GM19023 (cell line): ENCODE results near the gene SYNGR4.

Experiments used
- ATAC-seq: cut with Tn5 transposase; IDR thresholded peaks from one replicate; pipeline ENCODE4 v1.9.1; 2021; ENCODE audit warnings: mild to moderate bottlenecking, moderate library complexity; ENCODE audit not compliant: unreplicated experiment

SYNGR4 gene

DNA sequence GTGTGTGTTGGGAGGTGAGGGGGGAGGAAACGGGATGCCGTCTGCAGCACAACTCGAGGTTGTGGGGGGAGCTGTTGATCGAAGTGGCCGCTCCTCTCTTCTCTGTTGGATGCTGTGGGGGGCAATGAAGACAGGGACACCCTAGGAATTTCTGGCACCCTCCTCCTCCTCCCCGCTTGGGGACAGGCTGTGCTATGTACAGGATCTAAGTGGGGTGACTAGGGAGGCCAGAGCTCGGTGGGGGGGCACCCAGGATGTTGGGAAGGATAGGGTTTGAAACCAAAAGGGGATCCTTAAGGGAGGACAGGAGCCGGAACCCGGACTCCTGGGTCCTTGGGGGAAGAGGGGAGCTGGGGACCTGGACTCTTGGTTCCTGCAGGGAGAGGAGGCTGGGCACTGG is 31.3 kb downstream of the SYNGR4 start:
- no peak for ATAC-seq

DNA sequence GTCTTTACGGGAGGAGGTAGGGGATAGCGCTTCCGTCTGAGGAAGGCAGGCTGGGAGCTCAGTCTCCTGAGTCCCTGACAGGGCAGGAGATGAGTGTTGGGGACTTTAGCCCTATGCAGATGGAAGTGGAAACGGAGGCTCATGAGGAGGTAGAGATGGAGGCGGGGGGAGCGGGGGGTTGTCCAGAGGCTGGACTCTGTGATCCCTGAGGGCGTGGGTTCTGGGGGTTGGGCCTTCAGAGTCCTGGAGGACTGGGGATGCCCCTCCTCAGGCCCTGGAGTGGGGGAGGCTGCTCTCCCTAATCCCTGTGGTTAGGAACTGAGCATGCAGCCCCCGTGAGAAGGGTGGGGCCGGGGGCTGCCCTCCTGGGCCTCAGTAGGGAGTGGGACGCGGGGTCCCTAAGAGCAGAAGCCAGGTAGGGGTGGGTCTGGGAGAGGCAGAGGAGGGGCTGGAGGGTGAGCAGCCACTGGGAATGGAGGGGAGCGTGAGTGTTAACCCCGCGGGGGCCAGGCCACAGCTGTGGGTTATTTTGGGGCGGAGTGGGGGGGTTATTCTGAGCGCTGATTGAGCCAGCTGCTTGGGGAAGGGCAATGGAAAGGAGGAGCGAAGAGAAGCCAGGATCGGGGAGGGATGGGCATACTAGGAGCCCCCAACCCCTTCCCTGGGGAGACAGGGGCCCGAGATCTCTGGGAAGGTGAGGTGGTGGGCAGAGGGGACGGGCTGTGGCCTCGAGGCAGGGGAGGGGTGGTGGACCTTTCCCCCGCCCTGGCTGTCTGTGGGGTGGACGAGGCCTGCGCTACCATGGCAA is 32.1 kb downstream of the SYNGR4 start:
- no peak for ATAC-seq

GRCh38 chr19:48396824-48397176 is 32.6 kb downstream of the SYNGR4 start:
- no peak for ATAC-seq

GRCh38 chr19:48397263-48398101 is 33.3 kb downstream of the SYNGR4 start:
- ATAC-seq, result no peak

DNA sequence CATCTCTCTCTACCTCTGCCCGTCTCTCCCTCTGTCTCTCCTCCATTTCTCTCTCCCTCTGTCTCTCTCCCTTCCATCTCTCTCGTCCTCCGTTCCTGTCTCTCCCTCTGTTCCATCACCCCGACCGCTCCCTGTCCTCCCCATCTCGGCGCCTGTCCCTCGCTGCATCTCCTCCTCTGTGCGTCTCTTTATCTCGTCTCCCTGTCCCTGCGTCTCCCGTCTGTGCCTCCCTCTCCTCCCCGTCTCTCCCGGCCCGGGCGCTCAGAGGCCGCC is 33.9 kb downstream of the SYNGR4 start:
- no peak for ATAC-seq

DNA sequence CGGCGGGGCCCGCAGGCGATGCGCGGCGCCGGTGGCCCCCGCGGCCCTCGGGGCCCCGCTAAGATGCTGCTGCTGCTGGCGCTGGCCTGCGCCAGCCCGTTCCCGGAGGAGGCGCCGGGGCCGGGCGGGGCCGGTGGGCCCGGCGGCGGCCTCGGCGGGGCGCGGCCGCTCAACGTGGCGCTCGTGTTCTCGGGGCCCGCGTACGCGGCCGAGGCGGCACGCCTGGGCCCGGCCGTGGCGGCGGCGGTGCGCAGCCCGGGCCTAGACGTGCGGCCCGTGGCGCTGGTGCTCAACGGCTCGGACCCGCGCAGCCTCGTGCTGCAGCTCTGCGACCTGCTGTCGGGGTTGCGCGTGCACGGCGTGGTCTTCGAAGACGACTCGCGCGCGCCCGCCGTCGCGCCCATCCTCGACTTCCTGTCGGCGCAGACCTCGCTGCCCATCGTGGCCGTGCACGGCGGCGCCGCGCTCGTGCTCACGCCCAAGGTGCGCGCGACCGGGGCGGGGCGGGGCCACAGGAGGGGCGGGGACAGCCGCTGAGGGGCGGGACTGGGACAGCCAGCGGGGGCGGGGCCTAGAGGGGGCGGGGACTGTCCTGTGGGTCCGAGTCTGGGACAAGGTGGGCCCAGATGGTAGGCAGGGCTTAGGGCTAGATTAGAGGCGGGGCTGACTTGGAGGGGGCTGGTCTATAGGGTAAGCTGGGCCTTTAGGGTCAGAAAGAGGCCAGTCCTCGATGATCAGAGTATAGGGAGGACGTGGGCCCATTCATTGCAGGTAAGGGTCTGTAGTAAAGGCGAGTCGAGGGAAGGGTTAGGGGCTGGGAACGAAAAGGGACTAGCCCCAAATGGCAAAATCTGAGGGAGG is 34.4 kb downstream of the SYNGR4 start:
- no peak for ATAC-seq

DNA sequence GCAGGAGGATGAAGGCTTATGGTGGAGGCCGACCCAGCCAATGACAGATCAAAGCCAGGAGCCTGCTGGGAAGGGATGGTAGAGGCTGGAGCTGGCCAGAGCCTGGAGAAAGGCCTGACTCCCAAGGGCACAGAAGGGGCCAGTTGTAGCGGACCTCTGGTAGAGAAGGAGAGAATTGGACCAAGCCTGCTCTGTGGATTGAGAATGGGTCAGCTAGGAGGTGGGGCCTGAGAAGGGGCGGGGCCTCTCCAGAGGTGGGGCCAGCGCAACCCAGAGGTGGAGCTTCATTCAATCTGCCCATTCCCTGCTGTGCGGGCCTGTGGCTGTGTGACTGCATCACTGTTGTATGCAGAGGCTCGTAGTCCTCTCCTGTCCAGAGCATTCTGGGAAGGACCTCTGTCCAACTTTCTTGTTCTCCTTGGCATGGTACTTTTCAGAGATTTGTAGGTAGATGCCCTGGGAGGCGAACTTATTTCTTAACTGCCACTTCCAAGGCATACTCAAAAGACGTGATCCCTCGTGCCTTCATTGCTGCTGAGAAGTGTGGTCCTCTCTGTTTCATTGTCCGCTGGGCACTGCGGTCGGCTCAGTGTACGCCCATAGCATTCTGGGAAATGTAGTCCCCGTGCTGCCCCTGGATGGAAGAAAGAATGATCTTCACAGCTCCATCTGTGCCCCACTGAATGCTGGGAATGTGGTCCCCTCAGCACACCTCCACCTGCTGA is 36.0 kb downstream of the SYNGR4 start:
- ATAC-seq, result no peak

DNA sequence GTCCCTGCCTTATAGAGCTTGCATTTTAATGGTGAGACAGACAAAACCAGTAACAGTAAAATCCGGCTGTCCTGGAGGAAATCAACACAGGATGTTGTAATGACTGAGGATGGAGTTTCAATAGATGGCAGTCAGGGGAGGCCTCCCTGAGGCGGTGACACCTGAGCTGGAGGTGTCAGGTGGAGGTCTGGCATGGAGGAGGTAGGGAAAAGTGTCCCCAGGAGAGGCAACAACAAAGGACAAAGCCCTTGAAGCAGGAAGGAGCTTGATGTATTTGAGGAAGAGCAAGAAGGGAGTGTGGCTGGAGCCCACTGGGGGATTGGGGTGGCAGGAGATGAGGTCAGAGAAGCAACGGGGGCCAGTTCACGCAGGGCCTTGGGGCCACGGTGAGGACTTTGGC is 37.1 kb downstream of the SYNGR4 start:
- ATAC-seq, result no peak

DNA sequence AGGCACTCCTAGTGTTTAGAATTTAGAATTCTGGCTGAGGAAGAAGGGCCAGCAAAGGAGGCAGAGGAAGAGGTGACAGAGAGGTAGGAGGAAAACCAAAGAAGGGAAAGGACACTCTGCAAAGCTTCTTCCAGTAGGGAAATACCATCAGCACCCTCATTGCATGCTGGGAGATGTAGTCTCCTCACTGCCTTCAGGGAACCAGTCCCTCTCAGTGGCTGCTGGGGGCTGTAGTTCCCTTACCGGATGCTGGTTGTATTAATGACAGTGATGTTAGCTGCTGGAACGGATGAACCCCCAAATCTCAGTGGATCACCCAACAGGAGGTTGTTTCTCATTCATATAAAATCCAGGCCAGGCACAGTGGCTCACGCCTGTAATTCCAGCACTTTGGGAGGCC is 39.4 kb downstream of the SYNGR4 start:
- no peak for ATAC-seq

DNA sequence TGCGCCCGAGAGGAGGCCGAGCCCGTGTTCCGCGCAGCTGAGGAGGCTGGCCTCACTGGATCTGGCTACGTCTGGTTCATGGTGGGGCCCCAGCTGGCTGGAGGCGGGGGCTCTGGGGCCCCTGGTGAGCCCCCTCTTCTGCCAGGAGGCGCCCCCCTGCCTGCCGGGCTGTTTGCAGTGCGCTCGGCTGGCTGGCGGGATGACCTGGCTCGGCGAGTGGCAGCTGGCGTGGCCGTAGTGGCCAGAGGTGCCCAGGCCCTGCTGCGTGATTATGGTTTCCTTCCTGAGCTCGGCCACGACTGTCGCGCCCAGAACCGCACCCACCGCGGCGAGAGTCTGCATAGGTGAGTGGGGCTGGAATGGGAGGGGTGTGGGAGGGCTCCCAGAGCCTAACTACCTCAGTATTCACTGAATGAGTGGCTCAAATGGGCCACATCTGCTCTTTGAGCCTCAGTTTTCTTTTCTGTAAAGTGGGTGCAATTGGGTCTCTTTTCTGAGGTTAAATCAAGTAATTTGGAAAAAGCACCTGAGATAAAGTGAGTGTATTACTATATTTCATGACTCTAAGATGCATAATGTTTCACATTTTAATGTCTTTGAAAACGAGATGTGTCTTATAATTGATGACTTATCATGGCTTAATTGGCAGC is 41.0 kb downstream of the SYNGR4 start:
- ATAC-seq, result no peak

DNA sequence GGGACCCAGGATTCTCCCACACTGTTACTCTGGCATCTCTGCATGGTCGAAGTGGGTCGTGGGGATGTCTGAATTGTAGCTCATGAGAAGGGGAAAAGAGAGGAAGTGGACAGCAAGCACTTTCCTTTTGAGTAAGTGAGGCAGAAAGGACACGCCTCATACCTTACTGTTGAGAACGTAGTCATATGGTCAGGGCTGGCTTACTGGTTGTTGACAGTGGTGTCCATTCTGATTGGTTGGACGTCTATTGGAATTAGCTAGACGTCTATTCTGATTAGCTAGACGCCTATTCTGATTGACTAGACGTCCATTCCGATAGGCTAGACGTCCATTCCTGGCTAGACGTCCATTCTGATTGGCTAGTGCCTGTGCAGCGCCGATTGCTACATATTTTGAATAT is 41.7 kb downstream of the SYNGR4 start:
- no peak for ATAC-seq

DNA sequence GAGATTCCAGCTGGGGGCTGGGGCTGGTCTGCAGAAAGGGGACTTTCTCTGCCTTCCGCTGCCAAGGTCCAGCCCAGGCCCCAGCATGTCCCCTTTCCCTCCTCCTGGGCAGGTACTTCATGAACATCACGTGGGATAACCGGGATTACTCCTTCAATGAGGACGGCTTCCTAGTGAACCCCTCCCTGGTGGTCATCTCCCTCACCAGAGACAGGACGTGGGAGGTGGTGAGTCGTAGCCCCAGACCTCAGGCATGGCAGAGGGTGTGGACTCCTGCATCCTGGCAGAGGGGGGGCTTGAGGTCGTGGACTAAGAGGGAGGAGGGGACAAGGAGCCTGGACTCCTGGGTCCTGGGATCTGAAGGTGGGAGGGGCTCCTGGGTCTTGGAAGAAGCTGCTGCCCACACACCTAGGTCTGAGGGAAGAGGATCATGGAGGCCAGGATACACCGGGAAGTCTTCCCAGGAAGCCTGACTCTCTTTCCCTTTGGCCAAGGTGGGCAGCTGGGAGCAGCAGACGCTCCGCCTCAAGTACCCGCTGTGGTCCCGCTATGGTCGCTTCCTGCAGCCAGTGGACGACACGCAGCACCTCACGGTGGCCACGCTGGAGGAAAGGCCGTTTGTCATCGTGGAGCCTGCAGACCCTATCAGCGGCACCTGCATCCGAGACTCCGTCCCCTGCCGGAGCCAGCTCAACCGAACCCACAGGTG is 49.9 kb downstream of the SYNGR4 start:
- ATAC-seq, result no peak

DNA sequence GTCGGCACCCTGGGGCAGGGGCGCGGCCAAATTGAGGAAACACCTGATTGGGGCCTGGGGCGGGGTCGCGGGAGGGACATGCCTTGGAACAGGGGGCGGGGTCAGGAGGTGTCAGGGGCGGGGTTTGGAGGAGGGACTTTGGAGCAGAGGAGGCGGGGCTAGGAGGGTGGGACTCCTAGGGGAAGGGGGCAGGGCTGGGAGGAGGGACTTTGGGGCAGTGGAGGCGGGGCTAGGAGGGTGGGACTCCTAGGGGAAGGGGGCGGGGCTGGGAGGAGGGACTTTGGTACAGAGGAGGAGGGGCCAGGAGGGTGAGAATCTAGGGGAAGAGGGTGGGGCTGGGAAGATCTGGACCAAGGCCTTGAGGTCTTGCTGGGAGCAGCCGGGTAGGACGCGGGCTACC is 51.2 kb downstream of the SYNGR4 start:
- ATAC-seq, result no peak

DNA sequence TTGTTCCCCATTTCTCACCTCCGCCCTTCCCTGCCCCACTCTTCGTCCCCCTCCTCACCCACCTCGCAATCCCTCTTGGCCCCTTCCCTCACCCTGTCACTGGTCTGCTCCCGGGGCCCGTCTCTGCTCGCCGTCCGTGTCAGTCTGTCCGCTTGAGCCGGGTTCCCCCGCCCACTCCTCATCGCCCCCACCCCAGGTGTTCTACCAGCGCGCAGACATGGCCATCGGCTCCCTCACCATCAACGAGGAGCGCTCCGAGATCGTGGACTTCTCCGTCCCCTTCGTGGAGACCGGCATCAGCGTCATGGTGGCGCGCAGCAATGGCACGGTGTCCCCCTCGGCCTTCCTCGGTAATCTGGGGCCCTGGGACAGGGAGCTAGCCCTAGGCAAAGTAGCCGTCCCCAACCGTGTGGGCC is 51.6 kb downstream of the SYNGR4 start:
- ATAC-seq, result no peak

- no peak for ATAC-seq
These were observed 53.3 kb downstream of the SYNGR4 start for GRCh38 chr19:48417421-48417820.

- no peak for ATAC-seq
These were observed 54.3 kb downstream of the SYNGR4 start for GRCh38 chr19:48418317-48419064.

DNA sequence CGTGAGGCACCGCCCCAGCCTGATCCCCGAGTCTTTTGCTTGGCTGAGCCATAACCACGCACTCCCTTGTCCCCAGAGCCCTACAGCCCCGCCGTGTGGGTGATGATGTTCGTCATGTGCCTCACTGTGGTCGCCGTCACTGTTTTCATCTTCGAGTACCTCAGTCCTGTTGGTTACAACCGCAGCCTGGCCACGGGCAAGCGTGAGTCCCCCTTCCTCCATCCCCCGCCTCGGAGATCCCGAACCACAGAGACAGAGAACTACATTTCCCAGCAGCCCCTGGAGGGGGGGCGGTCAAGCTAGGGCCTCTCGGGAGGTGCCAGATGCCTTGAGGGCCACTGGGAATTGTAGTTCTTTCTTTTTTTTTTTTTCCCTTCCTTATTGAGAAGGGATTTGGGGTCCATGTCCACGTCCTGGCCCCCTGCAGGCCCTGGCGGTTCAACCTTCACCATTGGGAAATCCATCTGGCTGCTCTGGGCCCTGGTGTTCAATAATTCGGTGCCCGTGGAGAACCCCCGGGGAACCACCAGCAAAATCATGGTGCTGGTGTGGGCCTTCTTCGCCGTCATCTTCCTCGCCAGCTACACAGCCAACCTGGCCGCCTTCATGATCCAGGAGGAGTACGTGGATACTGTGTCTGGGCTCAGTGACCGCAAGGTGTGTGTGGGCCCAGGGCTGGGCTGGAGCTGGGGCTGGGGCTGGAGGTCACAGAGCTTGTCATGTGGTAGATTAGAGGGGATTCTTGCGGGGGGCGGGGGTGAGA is 55.2 kb downstream of the SYNGR4 start:
- peak; percentile 82 for ATAC-seq

DNA sequence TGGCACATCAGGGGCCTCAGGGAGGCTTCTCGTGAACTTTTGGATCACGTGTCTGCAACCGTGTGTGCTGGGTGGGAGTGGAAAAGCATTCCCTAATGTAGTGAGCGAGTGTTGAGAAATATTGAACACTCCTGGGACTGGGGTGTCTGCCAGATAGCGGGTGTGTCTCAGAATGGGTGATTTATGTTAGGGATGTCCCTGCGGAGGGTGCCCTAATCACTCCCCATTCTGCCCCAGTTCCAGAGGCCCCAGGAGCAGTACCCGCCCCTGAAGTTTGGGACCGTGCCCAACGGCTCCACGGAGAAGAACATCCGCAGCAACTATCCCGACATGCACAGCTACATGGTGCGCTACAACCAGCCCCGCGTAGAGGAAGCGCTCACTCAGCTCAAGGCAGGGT is 57.4 kb downstream of the SYNGR4 start:
- ATAC-seq, result no peak
